PC-3 (cell line): ENCODE results near the gene C16orf54. TPM values are rescaled to one million over a fixed set of nuclear protein-coding genes. Genes with fewer than 3 reads are reported as not detected.

Experiments used
- ATAC-seq: fragments of 200-7000 bp; cut with Tn5 transposase; 2 replicates; pipeline ENCODE4 v1.9.1; 2020; ENCODE audit warnings: mild to moderate bottlenecking, moderate library complexity
- BruUV-seq: library from RNA; stranded (reverse); fragments of 400-500 nt; replicated peaks from 2 replicates; lab custom pipeline; 2021; lab: Mats Ljungman, UMichigan
- CTCF ChIA-PET: fragments of 300-600 bp; sonication (Branson Sonifier 250); formaldehyde crosslinking; loops from one replicate; lab custom pipeline; 2022; ENCODE audit warnings: antibody characterized with exemption; lab: Charles Lee
- POLR2A ChIA-PET: fragments of 300-600 bp; sonication (Branson Sonifier 250); formaldehyde crosslinking; loops from one replicate; lab custom pipeline; 2022; ENCODE audit warnings: antibody characterized with exemption; ENCODE audit not compliant: unreplicated experiment; lab: Charles Lee
- DNase-seq: peaks from one replicate; pipeline ENCODE4 v3.0.0-alpha.2; 2015
- H2AFZ ChIP-seq: fragments of 300-600 bp; sonication (generic); 2 replicates; pipeline ENCODE4 v1.6.0; 2016; ENCODE audit warnings: antibody characterized with exemption, low read length
- H3F3A ChIP-seq: fragments of 300-600 bp; sonication (generic); one replicate; pipeline ENCODE4 v1.6.0; 2017; ENCODE audit warnings: antibody characterized with exemption, low read length, control low read depth, mild to moderate bottlenecking; ENCODE audit not compliant: unreplicated experiment
- H3K27ac ChIP-seq: fragments of 300-600 bp; sonication (generic); 2 replicates; pipeline ENCODE4 v1.5.1; 2016; ENCODE audit warnings: mild to moderate bottlenecking, low read length
- H3K27me3 ChIP-seq: fragments of 300-600 bp; sonication (generic); 2 replicates; pipeline ENCODE4 v1.6.1; 2016; ENCODE audit warnings: low read length, mixed read lengths
- H3K36me3 ChIP-seq: fragments of 300-600 bp; sonication (generic); 2 replicates; pipeline ENCODE4 v1.6.1; 2016; ENCODE audit warnings: low read depth, mixed run types, low read length, mixed read lengths
- H3K4me1 ChIP-seq: fragments of 300-600 bp; sonication (generic); 2 replicates; pipeline ENCODE4 v1.5.1; 2016; ENCODE audit warnings: low read length; ENCODE audit not compliant: insufficient read depth
- H3K4me2 ChIP-seq: fragments of 300-600 bp; sonication (generic); 2 replicates; pipeline ENCODE4 v1.6.0; 2016; ENCODE audit warnings: low read length
- H3K4me3 ChIP-seq: fragments of 300-600 bp; sonication (generic); 2 replicates; pipeline ENCODE4 v1.5.1; 2016; ENCODE audit warnings: mild to moderate bottlenecking, low read length, mixed read lengths
- H3K79me2 ChIP-seq: fragments of 300-600 bp; sonication (generic); 2 replicates; pipeline ENCODE4 v1.6.1; 2017; ENCODE audit warnings: low read length, mixed read lengths
- H3K9ac ChIP-seq: fragments of 300-600 bp; sonication (generic); 2 replicates; pipeline ENCODE4 v1.6.0; 2016; ENCODE audit warnings: mild to moderate bottlenecking, low read length
- H3K9me2 ChIP-seq: fragments of 300-600 bp; sonication (generic); replicated peaks from 2 replicates; pipeline ENCODE4 v1.6.1; 2016; ENCODE audit warnings: mixed run types, low read length, mixed read lengths
- H3K9me3 ChIP-seq: fragments of 300-600 bp; sonication (generic); 2 replicates; pipeline ENCODE4 v1.6.1; 2016; ENCODE audit warnings: low read length, mixed read lengths
- H4K20me1 ChIP-seq: fragments of 300-600 bp; sonication (generic); 2 replicates; pipeline ENCODE4 v1.6.1; 2016; ENCODE audit warnings: low read length, mixed read lengths
- EZH2 ChIP-seq: fragments of 300-600 bp; sonication (generic); IDR thresholded peaks from one replicate; pipeline ENCODE4 v1.6.1; 2017; ENCODE audit warnings: antibody characterized with exemption, mild to moderate bottlenecking, low read length; ENCODE audit not compliant: unreplicated experiment
- EZH2phosphoT487 ChIP-seq: fragments of 300-600 bp; sonication (generic); IDR thresholded peaks from 2 replicates; pipeline ENCODE4 v1.6.1; 2018; ENCODE audit warnings: mild to moderate bottlenecking, antibody characterized with exemption, low read length, borderline replicate concordance
- intact Hi-C: fragments of 100-400 bp; cut with micrococcal nuclease; formaldehyde crosslinking; loops from 2 replicates; pipeline ENCODE4 v1.9.0; 2023
- total RNA-seq: library from RNA; depleted of rRNA; stranded (reverse); fragments of >200 nt; gene quantifications from 2 replicates; pipeline ENCODE4 v1.2.3, GENCODE V29; 2014
- TF ChIP-seq, protein P1 (sequence below): fragments of 300-600 bp; sonication (generic); conservative IDR thresholded peaks from 2 replicates; pipeline ENCODE4 v1.5.1; 2017; ENCODE audit warnings: antibody characterized with exemption, low read depth, mild to moderate bottlenecking, low read length

Gene C16orf54
- total RNA-seq, 1 experiment from 2014 or later: not detected

DNA sequence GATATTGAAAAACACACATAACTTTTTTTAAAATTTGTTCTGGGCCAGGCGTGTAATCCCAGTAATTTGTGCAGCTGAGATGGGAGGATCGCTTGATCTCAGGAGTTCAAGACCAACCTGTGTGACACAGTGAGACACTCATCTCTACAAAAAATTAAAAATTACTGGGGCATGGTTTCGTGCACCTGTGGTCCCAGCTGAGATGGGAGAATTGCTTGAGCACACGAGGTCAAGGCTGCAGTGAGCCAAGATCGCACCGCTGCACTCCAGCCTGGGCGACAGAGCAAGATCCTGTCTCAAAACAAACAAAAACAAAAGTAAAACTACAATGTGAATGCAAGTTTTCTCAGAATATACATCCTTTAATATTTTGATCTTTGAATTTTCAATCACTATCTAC is 15.1 kb downstream of the C16orf54 start:
- Histone ChIP-seq H3K4me2 (no peak overlapping the region), H3K36me3 (no peaks in the 10 kb centered on the region), H3K79me2 (no peaks in the 10 kb centered on the region), H3K9me3 (no peaks in the 10 kb centered on the region), H3F3A (no peaks in the 10 kb centered on the region), H3K4me1 (no peaks in the 10 kb centered on the region), H3K9me2 (no peaks in the 10 kb centered on the region), H3K27ac (no peak overlapping the region), H2AFZ (no peak overlapping the region), H3K4me3 (no peak overlapping the region), H3K27me3 (no peaks in the 10 kb centered on the region), H4K20me1 (no peaks in the 10 kb centered on the region), H3K9ac (no peak overlapping the region)
- intact Hi-C loops: no loop called here
- BruUV-seq: no TSS peak
- CTCF ChIA-PET: no interaction called here
- ATAC-seq (no peak), DNase-seq (no peak)
- no peak for TF ChIP-seq EZH2
- TF ChIP-seq, protein P1, sequence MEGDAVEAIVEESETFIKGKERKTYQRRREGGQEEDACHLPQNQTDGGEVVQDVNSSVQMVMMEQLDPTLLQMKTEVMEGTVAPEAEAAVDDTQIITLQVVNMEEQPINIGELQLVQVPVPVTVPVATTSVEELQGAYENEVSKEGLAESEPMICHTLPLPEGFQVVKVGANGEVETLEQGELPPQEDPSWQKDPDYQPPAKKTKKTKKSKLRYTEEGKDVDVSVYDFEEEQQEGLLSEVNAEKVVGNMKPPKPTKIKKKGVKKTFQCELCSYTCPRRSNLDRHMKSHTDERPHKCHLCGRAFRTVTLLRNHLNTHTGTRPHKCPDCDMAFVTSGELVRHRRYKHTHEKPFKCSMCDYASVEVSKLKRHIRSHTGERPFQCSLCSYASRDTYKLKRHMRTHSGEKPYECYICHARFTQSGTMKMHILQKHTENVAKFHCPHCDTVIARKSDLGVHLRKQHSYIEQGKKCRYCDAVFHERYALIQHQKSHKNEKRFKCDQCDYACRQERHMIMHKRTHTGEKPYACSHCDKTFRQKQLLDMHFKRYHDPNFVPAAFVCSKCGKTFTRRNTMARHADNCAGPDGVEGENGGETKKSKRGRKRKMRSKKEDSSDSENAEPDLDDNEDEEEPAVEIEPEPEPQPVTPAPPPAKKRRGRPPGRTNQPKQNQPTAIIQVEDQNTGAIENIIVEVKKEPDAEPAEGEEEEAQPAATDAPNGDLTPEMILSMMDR: no peak
- no peak for TF ChIP-seq EZH2phosphoT487
- POLR2A ChIA-PET: no interaction called here

DNA sequence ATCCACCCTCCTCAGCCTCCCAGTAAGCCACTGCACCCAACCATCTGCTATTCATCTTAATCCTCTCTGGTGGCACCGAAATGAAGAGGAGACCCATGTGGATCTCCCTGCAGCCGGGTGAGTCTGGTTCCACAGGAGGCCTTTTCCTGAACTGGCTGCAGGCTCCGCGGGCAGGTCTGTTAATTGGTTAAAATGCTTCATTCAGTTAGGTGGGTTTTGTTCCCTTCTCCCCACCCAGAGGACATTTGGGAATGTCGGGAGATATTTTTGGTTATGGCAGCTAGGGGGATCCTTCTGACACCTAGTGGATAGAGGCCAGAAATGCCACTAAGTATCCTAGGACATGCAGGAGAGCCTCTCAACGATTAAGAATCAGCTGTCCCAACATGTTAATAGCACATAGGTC is 16.7 kb downstream of the C16orf54 start:
- Histone ChIP-seq H2AFZ (peak overlapping the region; percentile 76; the same call in 1 of the 2 replicates), H3K27me3 (no peaks in the 10 kb centered on the region), H3K79me2 (no peaks in the 10 kb centered on the region), H3K4me3 (no peak overlapping the region), H3K27ac (no peak overlapping the region), H3F3A (no peaks in the 10 kb centered on the region), H3K9ac (no peak overlapping the region), H3K36me3 (no peaks in the 10 kb centered on the region), H3K4me1 (no peaks in the 10 kb centered on the region), H3K9me3 (no peaks in the 10 kb centered on the region), H3K9me2 (no peaks in the 10 kb centered on the region), H4K20me1 (no peaks in the 10 kb centered on the region), H3K4me2 (no peak overlapping the region)
- TF ChIP-seq EZH2: no peak
- TF ChIP-seq, protein P1: peak; percentile 60
- peak; percentile 50 for DNase-seq
- BruUV-seq: no TSS peak
- POLR2A ChIA-PET: no interaction called here
- intact Hi-C loops: no loop called here
- ATAC-seq: peak; percentile 57; the same call in 1 of the 2 replicates
- CTCF ChIA-PET: interaction anchor here (1.0 kb wide), 1 partner anchor 29 kb away, joined by 5 read pairs; no protein-coding TSS in a partner anchor

DNA sequence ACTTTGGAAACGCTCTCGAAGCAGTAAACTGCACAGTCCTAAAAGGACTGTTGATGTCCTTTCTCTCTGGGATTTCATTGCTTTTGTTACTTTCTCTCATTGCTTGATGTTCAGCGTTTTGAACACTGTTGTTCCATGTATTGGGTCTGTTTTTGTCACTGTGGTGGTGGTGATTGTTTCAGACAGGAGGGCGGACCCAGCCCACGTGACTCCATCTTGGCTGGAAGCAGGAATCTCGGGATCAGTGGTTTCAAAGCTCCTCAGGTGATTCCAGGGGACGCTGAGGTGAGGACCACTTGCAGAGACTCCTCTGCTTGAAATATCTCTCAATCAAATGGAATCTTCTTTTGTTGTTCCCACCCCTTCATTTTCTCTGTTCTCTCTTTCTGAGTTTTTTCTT is 18.3 kb downstream of the C16orf54 start:
- no peak for TF ChIP-seq EZH2
- TF ChIP-seq EZH2phosphoT487: no peak
- TF ChIP-seq, protein P1: no peak
- H3F3A ChIP-seq: no peaks in the 10 kb centered on the region
- H3K27ac ChIP-seq: no peak overlapping the region
- no peak overlapping the region for H2AFZ ChIP-seq
- no peak overlapping the region for H3K4me3 ChIP-seq
- H3K4me2 ChIP-seq: no peak overlapping the region
- H3K9me2 ChIP-seq: no peaks in the 10 kb centered on the region
- intact Hi-C loops: no loop called here
- no peaks in the 10 kb centered on the region for H3K4me1 ChIP-seq
- no peaks in the 10 kb centered on the region for H3K79me2 ChIP-seq
- DNase-seq (no peak), ATAC-seq (no peak)
- no peaks in the 10 kb centered on the region for H3K36me3 ChIP-seq
- H3K9me3 ChIP-seq: no peaks in the 10 kb centered on the region
- H4K20me1 ChIP-seq: no peaks in the 10 kb centered on the region
- ChIA-PET POLR2A (no interaction called here), CTCF (no interaction called here)
- no peaks in the 10 kb centered on the region for H3K27me3 ChIP-seq
- no TSS peak for BruUV-seq
- H3K9ac ChIP-seq: no peak overlapping the region
